GM23338 (cell line): ENCODE measurements around the gene ZDHHC17. TPM values are rescaled to one million over a fixed set of nuclear protein-coding genes. Genes with fewer than 3 reads are reported as not detected.
A peak's percentile ranks its signal among the peaks of the same experiment; 100 is the strongest.

Experiments used
- ATAC-seq: fragments of 200-7000 bp; cut with Tn5 transposase; 3 replicates; pipeline ENCODE4 v1.9.1; 2020
- DNase-seq: peaks from one replicate; pipeline ENCODE4 v3.0.0-alpha.2; 2015; ENCODE audit warnings: low spot score
- H2AFZ ChIP-seq: fragments of 200-600 bp; sonication (generic); 2 replicates; pipeline ENCODE4 v1.8.0; 2016; ENCODE audit warnings: antibody characterized with exemption, mild to moderate bottlenecking, moderate library complexity
- H3F3A ChIP-seq: fragments of 200-600 bp; sonication (generic); replicated peaks from 2 replicates; pipeline ENCODE4 v1.8.0; 2017; ENCODE audit warnings: antibody characterized with exemption, mixed run types, low read depth
- H3K27ac ChIP-seq: fragments of 200-600 bp; sonication (generic); 2 replicates; pipeline ENCODE4 v1.6.1; 2016; ENCODE audit warnings: low read depth
- H3K27me3 ChIP-seq: fragments of 200-600 bp; sonication (generic); 2 replicates; pipeline ENCODE4 v1.8.0; 2016; ENCODE audit warnings: mild to moderate bottlenecking, mixed run types, moderate library complexity; ENCODE audit not compliant: insufficient read depth
- H3K36me3 ChIP-seq: fragments of 200-600 bp; sonication (generic); 2 replicates; pipeline ENCODE4 v1.8.0; 2016; ENCODE audit warnings: mild to moderate bottlenecking; ENCODE audit not compliant: insufficient read depth
- H3K4me1 ChIP-seq: fragments of 200-600 bp; sonication (generic); 2 replicates; pipeline ENCODE4 v1.8.0; 2016; ENCODE audit warnings: mild to moderate bottlenecking, moderate library complexity; ENCODE audit not compliant: insufficient read depth
- H3K4me2 ChIP-seq: fragments of 200-600 bp; sonication (generic); 2 replicates; pipeline ENCODE4 v1.7.1; 2017; ENCODE audit warnings: mixed run types
- H3K4me3 ChIP-seq: fragments of 200-600 bp; sonication (generic); 2 replicates; pipeline ENCODE4 v1.6.1; 2016; ENCODE audit warnings: mixed run types
- H3K79me2 ChIP-seq: fragments of 200-600 bp; sonication (generic); replicated peaks from 2 replicates; pipeline ENCODE4 v1.8.0; 2017; ENCODE audit warnings: mild to moderate bottlenecking; ENCODE audit not compliant: insufficient read depth
- H3K9me2 ChIP-seq: fragments of 200-600 bp; sonication (generic); 2 replicates; pipeline ENCODE4 v1.8.0; 2017; ENCODE audit not compliant: insufficient read depth
- H4K20me1 ChIP-seq: fragments of 200-600 bp; sonication (generic); replicated peaks from 2 replicates; pipeline ENCODE4 v1.8.0; 2017; ENCODE audit warnings: mild to moderate bottlenecking; ENCODE audit not compliant: insufficient read depth
- H3K27ac Mint-ChIP-seq: 2 replicates; pipeline ENCODE4 v1.8.0; 2020; ENCODE audit warnings: inconsistent platforms, mild to moderate bottlenecking, moderate library complexity, mixed read lengths
- H3K27me3 Mint-ChIP-seq: 3 replicates; pipeline ENCODE4 v1.8.0; 2022; ENCODE audit warnings: low read depth, mild to moderate bottlenecking, moderate library complexity, mixed read lengths, inconsistent platforms; ENCODE audit not compliant: insufficient read depth, poor library complexity
- H3K36me3 Mint-ChIP-seq: 3 replicates; pipeline ENCODE4 v1.8.0; 2021; ENCODE audit warnings: low read depth, mild to moderate bottlenecking, inconsistent platforms, moderate library complexity, mixed read lengths
- H3K4me1 Mint-ChIP-seq: 3 replicates; pipeline ENCODE4 v1.8.0; 2020; ENCODE audit warnings: mild to moderate bottlenecking, inconsistent platforms, mixed read lengths
- H3K4me3 Mint-ChIP-seq: 3 replicates; pipeline ENCODE4 v1.8.0; 2021; ENCODE audit warnings: moderate library complexity, mild to moderate bottlenecking, inconsistent platforms, mixed read lengths
- H3K9me3 Mint-ChIP-seq: 3 replicates; pipeline ENCODE4 v1.8.0; 2020; ENCODE audit warnings: moderate library complexity, mild to moderate bottlenecking, inconsistent platforms, mixed read lengths
- CREB1 ChIP-seq: fragments of 250-450 bp; sonication (Bioruptor Pico); IDR thresholded peaks from 2 replicates; pipeline ENCODE4 v1.5.0; 2020; ENCODE audit warnings: low read depth, mild to moderate bottlenecking, moderate library complexity
- CTCF ChIP-seq, 2 experiments: fragments of 200-600 bp in 1 of 2; sonication (generic) in 1 of 2; conservative IDR thresholded peaks; 2 replicates each; pipeline versions ENCODE4 v1.5.1 to v1.6.1; 2016 to 2017; ENCODE audit warnings: antibody characterized with exemption in 2 of 2, low read depth in 2 of 2, mild to moderate bottlenecking in 2 of 2, moderate library complexity in 1 of 2
- ETS1 ChIP-seq: IDR thresholded peaks from 2 replicates; pipeline ENCODE4 v1.6.1; 2016; ENCODE audit warnings: antibody characterized with exemption
- EZH2 ChIP-seq: fragments of 200-600 bp; sonication (generic); IDR thresholded peaks from one replicate; pipeline ENCODE4 v1.8.0; 2017; ENCODE audit warnings: antibody characterized with exemption, mild to moderate bottlenecking, low read depth; ENCODE audit not compliant: unreplicated experiment
- EZH2phosphoT487 ChIP-seq: fragments of 200-600 bp; sonication (generic); IDR thresholded peaks from one replicate; pipeline ENCODE4 v1.8.1; 2018; ENCODE audit warnings: antibody characterized with exemption; ENCODE audit not compliant: unreplicated experiment
- JUNB ChIP-seq: IDR thresholded peaks from one replicate; pipeline ENCODE4 v1.6.1; 2016; ENCODE audit warnings: antibody characterized with exemption; ENCODE audit not compliant: unreplicated experiment
- POLR2AphosphoS5 ChIP-seq: IDR thresholded peaks from 2 replicates; pipeline ENCODE4 v1.6.1; 2016; ENCODE audit warnings: antibody characterized with exemption, low read depth
- REST ChIP-seq: IDR thresholded peaks from one replicate; pipeline ENCODE4 v1.6.1; 2018; ENCODE audit warnings: antibody characterized with exemption; ENCODE audit not compliant: unreplicated experiment
- STAT1 ChIP-seq: IDR thresholded peaks from one replicate; pipeline ENCODE4 v1.6.1; 2016; ENCODE audit warnings: antibody characterized with exemption; ENCODE audit not compliant: unreplicated experiment
- ZNF331 ChIP-seq: fragments of 250-450 bp; sonication (Bioruptor Pico); IDR thresholded peaks from 2 replicates; pipeline ENCODE4 v1.5.0; 2020; ENCODE audit warnings: low read depth, mild to moderate bottlenecking, moderate library complexity
- ZNF462 ChIP-seq: fragments of 250-450 bp; sonication (Bioruptor Pico); IDR thresholded peaks from 2 replicates; pipeline ENCODE4 v1.5.0; 2020; ENCODE audit warnings: mild to moderate bottlenecking, moderate library complexity
- polyA plus RNA-seq: library from polyadenylated mRNA; unstranded; fragments of >200 nt; fragmentation: Nextera tagmentation; extraction: Ambion mirVana; gene quantifications from 2 replicates; pipeline ENCODE4 v1.2.1, GENCODE V29; 2016
- total RNA-seq: library from RNA; depleted of rRNA; stranded (reverse); fragments of >200 nt; shearing (Covaris generic); gene quantifications from 2 replicates; pipeline ENCODE4 v1.2.3, GENCODE V29; 2014

ZDHHC17 gene
- total and polyA plus RNA-seq, 2 experiments from 2014 or later, result 15.7 to 43.5 TPM

- TF ChIP-seq ZNF462 (CRISPR knock-in tag) (no peak), STAT1 (no peak)
These were observed 126.5 kb downstream of the ZDHHC17 start (continued) for GRCh38 chr12:76890151-76891143.

GRCh38 chr12:76891609-76892008 is 127.7 kb downstream of the ZDHHC17 start:
- Mint-ChIP-seq H3K4me1 (peaks cover 28% of the 10 kb centered on the region), H3K27ac (no peak overlapping the region), H3K36me3 (peaks cover 10% of the 10 kb centered on the region; the same call in 2 of the 3 replicates), H3K9me3 (peaks cover 17% of the 10 kb centered on the region), H3K4me3 (no peak overlapping the region), H3K27me3 (peaks cover 3% of the 10 kb centered on the region)
- no peak overlapping the region for H3K4me2 ChIP-seq
- H3K79me2 ChIP-seq, result no peaks in the 10 kb centered on the region
- H3K36me3 ChIP-seq, result no peaks in the 10 kb centered on the region
- H4K20me1 ChIP-seq, result no peaks in the 10 kb centered on the region
- DNase-seq (no peak), ATAC-seq (no peak)
- no peaks in the 10 kb centered on the region for H3K9me2 ChIP-seq
- H3K4me3 ChIP-seq, result no peak overlapping the region
- H3K27ac ChIP-seq, result no peak overlapping the region
- peaks cover 22% of the 10 kb centered on the region for H3K4me1 ChIP-seq
- H3F3A ChIP-seq, result no peaks in the 10 kb centered on the region
- H2AFZ ChIP-seq, result peak overlapping the region; percentile 13; the same call in 1 of the 2 replicates
- H3K27me3 ChIP-seq, result no peaks in the 10 kb centered on the region
- TF ChIP-seq ETS1 (no peak), REST (no peak), POLR2AphosphoS5 (no peak), EZH2 (no peak), EZH2phosphoT487 (no peak), ZNF331 (CRISPR knock-in tag) (no peak), CREB1 (CRISPR knock-in tag) (no peak), STAT1 (no peak), CTCF (conservative IDR thresholded peaks at IDR 0.05; ENCODE audit: low read depth in 2 of 2) (no peak), JUNB (no peak)
